NCI-H345 treated with DMSO at 0.1 percent for 48 hours (cell line): ENCODE data around the gene CNPY4.
"Not testable (repeated sequence)": the region's sequence is repeated elsewhere in the genome, so short reads cannot be mapped to it uniquely, and the experiment has no call there.

Source experiments
- DNase-seq: peaks from one replicate; lab custom pipeline; 2025; ENCODE audit not compliant: unreplicated experiment; lab: John Stamatoyannopoulos, UW

The CNPY4 gene

GRCh38 chr7:100118388-100119071 lies 904 bp upstream of the CNPY4 start:
- no peak for DNase-seq

- DNase-seq: peak; percentile 37
These were observed 717 bp downstream of the CNPY4 start for GRCh38 chr7:100119970-100120732.

GRCh38 chr7:100120733-100121036 lies 1.3 kb downstream of the CNPY4 start:
- DNase-seq: no peak

- DNase-seq: peak; percentile 88
These were observed 2.6 kb downstream of the CNPY4 start for GRCh38 chr7:100122067-100122466.

GRCh38 chr7:100122568-100122967 lies 3.1 kb downstream of the CNPY4 start:
- no peak for DNase-seq

- DNase-seq: no peak
These were observed 5.1 kb downstream of the CNPY4 start for GRCh38 chr7:100124301-100125230.

- no peak for DNase-seq
These were observed 7.0 kb downstream of the CNPY4 start for GRCh38 chr7:100126239-100126930.

GRCh38 chr7:100126931-100127865 lies 7.8 kb downstream of the CNPY4 start, which contains the start of gene MBLAC1:
MBLAC1 (plus strand) TSS chr7:100126967; CDS start chr7:100127396, 429 bp downstream.
- peak; percentile 49 for DNase-seq

GRCh38 chr7:100127866-100128636 lies 8.6 kb downstream of the CNPY4 start:
- no peak for DNase-seq

GRCh38 chr7:100128637-100128963 lies 9.2 kb downstream of the CNPY4 start:
- no peak for DNase-seq

GRCh38 chr7:100130220-100130607 lies 10.8 kb downstream of the CNPY4 start:
- not testable (repeated sequence) for DNase-seq

- peak; percentile 57 for DNase-seq
These were observed 11.4 kb downstream of the CNPY4 start for GRCh38 chr7:100130608-100131453.

- no peak for DNase-seq
These were observed 12.7 kb downstream of the CNPY4 start for GRCh38 chr7:100132126-100132525.

- DNase-seq: peak; percentile 24
These were observed 13.3 kb downstream of the CNPY4 start for GRCh38 chr7:100132697-100133151.

GRCh38 chr7:100137851-100138760 lies 18.7 kb downstream of the CNPY4 start:
- no peak for DNase-seq

GRCh38 chr7:100141555-100141949 lies 22.1 kb downstream of the CNPY4 start:
- DNase-seq: no peak

- DNase-seq: no peak
These were observed 23.0 kb downstream of the CNPY4 start for GRCh38 chr7:100142461-100142860.
